SH-SY5Y (cell line): Measurements from ENCODE around the gene NRAS.

Source experiments
- GATA2 ChIP-seq: IDR thresholded peaks from 2 replicates; pipeline ENCODE4 v1.6.1; 2011; ENCODE audit warnings: mild to moderate bottlenecking, low read depth, low read length
- GATA3 ChIP-seq: IDR thresholded peaks from 2 replicates; pipeline ENCODE4 v1.6.1; 2011; ENCODE audit warnings: low read depth, mild to moderate bottlenecking, low read length, moderate library complexity

The NRAS gene

GRCh38 chr1:114671939-114672275, 44.7 kb downstream of the NRAS start:
- no peak for TF ChIP-seq GATA3
- TF ChIP-seq GATA2, result no peak

DNA sequence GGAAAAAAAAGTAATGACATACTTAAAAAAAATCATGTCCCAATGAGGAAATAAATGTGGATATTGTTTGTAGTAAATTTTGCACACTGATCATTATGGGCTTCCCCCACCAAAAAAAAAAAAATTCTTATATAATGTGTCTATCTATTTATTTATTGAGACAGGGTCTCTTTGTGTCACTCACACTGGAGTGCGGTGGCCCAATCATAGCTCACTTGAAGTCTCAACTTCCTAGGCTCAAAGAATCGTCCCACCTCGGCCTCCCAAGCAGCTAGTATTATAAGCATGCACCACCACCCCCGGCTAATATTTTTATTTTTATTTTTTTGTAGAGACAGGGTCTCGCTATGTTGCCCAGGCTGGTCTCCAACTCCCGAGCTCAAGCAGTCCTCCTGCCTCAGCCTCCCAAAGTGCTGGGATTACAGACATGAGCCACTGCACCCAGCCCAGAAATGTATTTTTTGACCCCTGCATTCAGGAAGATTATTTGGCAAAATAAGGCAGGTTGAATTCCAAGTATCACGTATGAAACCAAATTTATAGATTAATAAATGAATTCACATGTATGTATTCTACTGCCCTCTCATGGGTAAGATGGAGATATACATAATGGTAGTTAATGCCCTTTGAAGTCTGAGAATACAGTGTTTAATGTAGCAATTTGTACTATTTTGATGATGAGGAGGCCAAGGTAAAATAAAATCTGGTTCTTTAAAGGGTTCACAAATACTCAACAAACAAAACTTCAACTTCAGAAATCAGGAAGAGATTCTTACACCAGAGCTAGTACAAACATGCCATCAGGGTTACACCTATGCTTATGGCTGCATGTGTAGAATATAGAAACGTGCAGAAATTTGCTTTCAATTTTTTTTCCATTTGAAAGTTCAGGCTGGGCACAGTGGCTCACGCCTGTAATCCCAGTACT, 45.3 kb downstream of the NRAS start:
- TF ChIP-seq GATA3 (no peak), GATA2 (no peak)

DNA sequence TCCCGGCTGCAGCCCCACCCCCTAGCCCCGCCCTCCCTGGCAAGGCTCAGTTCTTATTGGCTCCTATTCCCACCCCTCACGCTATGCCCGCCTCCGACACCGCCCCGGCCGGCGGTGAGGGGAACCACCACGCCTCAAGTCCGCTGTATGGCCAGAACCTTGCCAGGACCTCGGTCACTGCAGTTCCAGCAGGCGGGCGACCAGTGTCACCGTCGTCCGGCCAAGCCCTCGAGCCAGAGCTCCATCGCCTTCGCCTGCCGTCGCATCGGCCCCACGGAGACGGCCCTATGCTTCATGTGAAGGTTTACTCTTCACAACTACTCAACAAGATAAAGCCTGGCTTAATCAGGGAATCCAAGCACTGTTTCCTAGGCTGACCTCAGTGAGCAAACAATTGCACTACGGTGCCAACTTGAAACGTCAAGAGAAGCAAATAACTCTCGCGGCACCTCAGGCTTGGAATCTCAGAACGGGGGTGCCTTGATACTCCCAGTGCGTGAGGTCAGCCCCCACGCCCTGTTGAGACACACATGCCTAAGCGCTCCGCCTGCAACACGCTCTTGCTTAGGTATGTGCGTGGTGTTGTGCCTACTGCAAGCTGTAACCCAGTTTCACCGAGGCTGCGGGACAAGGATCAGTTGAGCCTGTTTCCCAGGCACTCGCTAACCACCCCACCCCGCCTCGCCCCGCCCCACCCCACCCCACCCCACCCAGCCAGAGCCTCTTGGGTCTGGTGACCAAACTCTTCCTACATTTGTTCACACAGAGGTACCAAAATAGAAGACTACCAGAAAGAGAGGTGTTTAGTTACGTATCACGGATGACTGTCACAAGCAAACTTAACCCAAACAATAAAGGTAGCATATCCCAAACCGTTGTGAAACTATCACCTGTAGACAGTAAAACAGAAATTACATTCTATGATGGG, 46.2 kb downstream of the NRAS start:
- no peak for TF ChIP-seq GATA2
- no peak for TF ChIP-seq GATA3

- no peak for TF ChIP-seq GATA2
- no peak for TF ChIP-seq GATA3
Measured at GRCh38 chr1:114669562-114670082, 46.9 kb downstream of the NRAS start, which contains the start of gene DENND2C. DENND2C (minus strand) TSS chr1:114670049; CDS start chr1:114625984, 44,065 bp downstream.

GRCh38 chr1:114668784-114669561, 47.6 kb downstream of the NRAS start:
- TF ChIP-seq GATA3 (no peak), GATA2 (no peak)

- TF ChIP-seq GATA2 (no peak), GATA3 (no peak)
Measured at GRCh38 chr1:114668373-114668772, 48.2 kb downstream of the NRAS start.

- TF ChIP-seq GATA3, result no peak
Measured at GRCh38 chr1:114666954-114667353, 49.6 kb downstream of the NRAS start.

DNA sequence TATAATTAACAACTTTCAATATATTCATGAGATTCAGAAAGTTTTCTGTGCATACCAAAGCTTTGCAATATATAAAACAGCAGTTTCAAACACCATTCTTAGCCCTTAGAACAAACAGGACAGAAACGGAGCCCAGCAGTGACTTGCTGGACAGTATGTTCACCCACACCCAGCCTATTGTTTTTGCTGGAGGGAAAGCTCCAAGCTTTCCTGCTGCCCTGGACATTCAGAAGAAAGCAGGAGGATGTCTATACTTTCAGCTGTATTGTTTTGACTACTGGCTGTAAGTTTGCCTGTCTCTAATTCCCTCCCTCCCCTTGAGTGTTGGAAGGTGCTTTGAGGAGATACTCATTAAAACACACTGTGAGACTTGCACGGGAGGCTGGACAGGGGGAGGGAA, 56.3 kb downstream of the NRAS start:
- TF ChIP-seq GATA2 (no peak), GATA3 (no peak)
